Upper lobe of left lung (tissue), 6 donors: ENCODE measurements around the gene CCR5. TPM values are rescaled to one million over a fixed set of nuclear protein-coding genes. Genes with fewer than 3 reads are reported as not detected.

Source experiments
- ATAC-seq, 2 donors: fragments of 200-7000 bp; cut with Tn5 transposase; one replicate each; pipeline ENCODE4 v1.9.1; 2022; ENCODE audit warnings: mild to moderate bottlenecking in 2 of 2, moderate library complexity in 2 of 2; ENCODE audit not compliant: low FRiP score in 2 of 2
- DNase-seq, 2 donors: peaks; one replicate each; pipeline ENCODE4 v3.0.0-alpha.2; 2019 to 2020
- H3K27ac ChIP-seq, 4 donors: fragments of 200-600 bp; sonication (generic); one replicate each; pipeline ENCODE4 v1.5.1; 2016 to 2019
- H3K27me3 ChIP-seq, 4 donors: fragments of 200-600 bp; sonication (generic); one replicate each; pipeline ENCODE4 v1.5.1; 2017 to 2019
- H3K36me3 ChIP-seq, 4 donors: fragments of 200-600 bp; sonication (generic); one replicate each; pipeline ENCODE4 v1.5.1; 2016 to 2019
- H3K4me1 ChIP-seq, 4 donors: fragments of 200-600 bp; sonication (generic); one replicate each; pipeline ENCODE4 v1.5.1; 2018 to 2019
- H3K4me3 ChIP-seq, 4 donors: fragments of 200-600 bp; sonication (generic); one replicate each; pipeline ENCODE4 v1.5.1; 2017 to 2019; ENCODE audit warnings: mild to moderate bottlenecking in 2 of 4, moderate library complexity in 1 of 4
- H3K9me3 ChIP-seq, 4 donors: fragments of 200-600 bp; sonication (generic); one replicate each; pipeline ENCODE4 v1.5.1; 2018 to 2019
- CTCF ChIP-seq, 6 experiments: fragments of 450-650 bp in 4 of 6; fragments of 200-600 bp in 2 of 6; sonication (generic) in 2 of 6; IDR thresholded peaks; one replicate each; pipeline ENCODE4 v1.5.1; 2016 to 2019; ENCODE audit warnings: antibody characterized with exemption in 6 of 6
- EP300 ChIP-seq, 4 donors: sonication (generic); formaldehyde crosslinking; IDR thresholded peaks; one replicate each; pipeline ENCODE4 v1.5.1; 2017; ENCODE audit warnings: antibody characterized with exemption in 4 of 4, control low read depth in 2 of 4
- POLR2A ChIP-seq, 4 donors: fragments of 450-650 bp; IDR thresholded peaks; one replicate each; pipeline ENCODE4 v1.5.1; 2016 to 2017; ENCODE audit warnings: antibody characterized with exemption in 4 of 4, mild to moderate bottlenecking in 2 of 4
- POLR2AphosphoS5 ChIP-seq, 2 donors: sonication (generic); formaldehyde crosslinking; IDR thresholded peaks; one replicate each; pipeline ENCODE4 v1.5.1; 2017; ENCODE audit warnings: antibody characterized with exemption in 2 of 2
- WGBS, 2 donors: methylation state at CpG; one replicate each; pipeline ENCODE4 v1.1.5; 2017 to 2018; 5-methylcytosine and 5-hydroxymethylcytosine counted together
- total RNA-seq, 6 donors: library from RNA; depleted of rRNA in 4 of 6; stranded (reverse); fragments of >200 nt in 4 of 6; gene quantifications; one replicate each; pipeline versions ENCODE4 v1.1.0 to v1.2.1, GENCODE V29; 2016 to 2021
- donor health status: DM: no; HTN: no; CAD: no; lungs with moderate emphysema.
- donor health status: DM: no; HTN: yes; CAD: no; lungs with severe emphysema.

Gene CCR5
- total RNA-seq, 6 donors from 2014 or later, result 0.33 to 8.6 (median 3.1) TPM

GRCh38 chr3:46380471-46381221 is 9.9 kb downstream of the CCR5 start:
- Histone ChIP-seq H3K36me3 (no peaks in the 10 kb centered on the region), H3K4me1 (peaks cover 38 to 42% (median 40%) of the 10 kb centered on the region in 4 donors), H3K27me3 (no peaks in the 10 kb centered on the region), H3K27ac (peak overlapping the region; percentile 55 to 72 (median 67)), H3K4me3 (peak overlapping the region in 1 of 4 donors; percentile 13), H3K9me3 (no peaks in the 10 kb centered on the region)
- DNase-seq (peak in 1 of 2 donors; percentile 22), ATAC-seq (no peak)
- 56 to 73% methylated on average over 3 to 8 of the region's 8 CpGs for WGBS, 2 donors
- no peak for TF ChIP-seq POLR2A (IDR thresholded peaks at IDR 0.05)
- no peak for TF ChIP-seq CTCF (IDR thresholded peaks at IDR 0.05)
- TF ChIP-seq EP300 (IDR thresholded peaks at IDR 0.05), result no peak
- TF ChIP-seq POLR2AphosphoS5 (IDR thresholded peaks at IDR 0.05), result no peak

- no peak overlapping the region for H3K4me3 ChIP-seq
- H3K27ac ChIP-seq, result peak overlapping the region in 2 of 4 donors; percentile 55 to 72
- no peak for ATAC-seq
- WGBS, 2 donors, result 57 to 66% methylated on average over 3 of the region's 3 CpGs
- DNase-seq, result no peak
- TF ChIP-seq POLR2AphosphoS5 (IDR thresholded peaks at IDR 0.05), result no peak
- no peak for TF ChIP-seq EP300 (IDR thresholded peaks at IDR 0.05)
- no peak for TF ChIP-seq POLR2A (IDR thresholded peaks at IDR 0.05)
- no peak for TF ChIP-seq CTCF (IDR thresholded peaks at IDR 0.05)
- no peaks in the 10 kb centered on the region for H3K9me3 ChIP-seq
- no peaks in the 10 kb centered on the region for H3K36me3 ChIP-seq
- peaks cover 45 to 48% (median 47%) of the 10 kb centered on the region in 4 donors for H3K4me1 ChIP-seq
- no peaks in the 10 kb centered on the region for H3K27me3 ChIP-seq
These were observed 10.9 kb downstream of the CCR5 start for GRCh38 chr3:46381625-46382024.

DNA sequence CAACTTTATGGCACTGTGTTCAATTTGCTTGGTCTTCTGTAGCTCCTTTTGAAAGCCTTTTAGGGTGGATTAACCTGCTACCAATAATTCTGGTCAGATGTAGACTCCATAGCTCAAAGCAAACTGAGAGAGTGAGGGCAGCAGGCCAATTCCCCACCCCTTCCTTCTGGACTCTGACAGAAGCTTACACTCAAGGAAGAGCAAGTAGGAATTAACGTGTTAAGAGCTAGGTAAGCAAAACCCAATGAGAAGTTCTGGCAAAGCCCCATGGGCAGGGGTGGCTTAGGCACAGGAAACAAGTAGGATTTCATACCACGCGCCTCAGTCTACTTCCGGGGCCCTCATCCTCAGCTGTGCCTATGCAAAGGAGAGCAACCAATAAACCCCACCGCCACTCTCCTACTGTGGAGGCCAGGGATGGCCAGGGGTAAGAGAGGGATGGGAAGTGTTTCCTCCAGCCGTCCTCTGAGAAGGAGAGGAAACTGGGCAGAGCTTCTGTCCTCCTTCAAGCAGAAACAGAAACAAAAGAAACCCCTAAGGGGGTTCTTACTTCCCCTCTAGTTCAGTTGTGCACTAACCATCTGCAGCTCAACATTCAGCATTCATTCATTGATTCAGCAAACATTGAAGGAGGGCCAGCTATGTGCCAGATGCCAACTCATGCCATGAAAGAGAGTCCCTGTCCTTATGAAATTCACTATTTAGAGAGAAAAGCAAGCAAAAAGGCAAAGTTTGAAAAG is 12.6 kb downstream of the CCR5 start:
- no peak for TF ChIP-seq POLR2AphosphoS5 (IDR thresholded peaks at IDR 0.05)
- TF ChIP-seq CTCF (IDR thresholded peaks at IDR 0.05), result no peak
- TF ChIP-seq POLR2A (IDR thresholded peaks at IDR 0.05), result no peak
- no peak for TF ChIP-seq EP300 (IDR thresholded peaks at IDR 0.05)
- Histone ChIP-seq H3K9me3 (no peaks in the 10 kb centered on the region), H3K36me3 (no peaks in the 10 kb centered on the region), H3K4me3 (no peak overlapping the region), H3K27ac (peak overlapping the region in 3 of 4 donors; percentile 28 to 70 (median 58)), H3K27me3 (no peaks in the 10 kb centered on the region), H3K4me1 (peaks cover 44 to 50% (median 46%) of the 10 kb centered on the region in 4 donors)
- ATAC-seq (no peak), DNase-seq (peak in 1 of 2 donors; percentile 73)
- WGBS, 2 donors, result 32 to 33% methylated on average over 6 of the region's 6 CpGs

GRCh38 chr3:46383951-46384330 is 13.2 kb downstream of the CCR5 start:
- no peak for TF ChIP-seq EP300 (IDR thresholded peaks at IDR 0.05)
- no peak for TF ChIP-seq POLR2AphosphoS5 (IDR thresholded peaks at IDR 0.05)
- no peak for TF ChIP-seq CTCF (IDR thresholded peaks at IDR 0.05)
- TF ChIP-seq POLR2A (IDR thresholded peaks at IDR 0.05), result no peak
- Histone ChIP-seq H3K4me3 (no peak overlapping the region), H3K27me3 (no peaks in the 10 kb centered on the region), H3K9me3 (no peaks in the 10 kb centered on the region), H3K36me3 (no peaks in the 10 kb centered on the region), H3K27ac (peak overlapping the region in 2 of 4 donors; percentile 28 to 70), H3K4me1 (peaks cover 40 to 50% (median 44%) of the 10 kb centered on the region in 4 donors)
- DNase-seq, result no peak
- ATAC-seq, result no peak
- 49 to 50% methylated on average over 5 of the region's 5 CpGs for WGBS, 2 donors
